ENCODE measurements around the gene CSRP1.

GRCh38 chr1:201473296-201473695, 33.6 kb downstream of the CSRP1 start:
- TF ChIP-seq CTCF (conservative IDR thresholded peaks at IDR 0.05 in 1 of 2, IDR thresholded peaks at IDR 0.05 in 1 of 2; ENCODE audit: extremely low read depth in 1 of 2, insufficient read depth in 1 of 2, low read depth in 1 of 2, low read length in 2 of 2) (no peak), EZH2 (IDR thresholded peaks at IDR 0.05; ENCODE audit: borderline replicate concordance, low read length) (no peak)
